A549 (cell line): ENCODE results near the gene CPE.

Experiments used
- CBX2 ChIP-seq: fragments of 200-600 bp; sonication (generic); IDR thresholded peaks from 2 replicates; pipeline ENCODE4 v1.6.1; 2016; ENCODE audit warnings: low read depth, mild to moderate bottlenecking, borderline replicate concordance
- CHD2 ChIP-seq: fragments of 150-350 bp; IDR thresholded peaks from 2 replicates; pipeline ENCODE4 v1.6.1; 2014; ENCODE audit warnings: low read length; ENCODE audit not compliant: partially characterized antibody
- CTCF ChIP-seq: fragments of >200 bp; sonication (Bioruptor Twin); formaldehyde crosslinking; IDR thresholded peaks from 3 replicates; pipeline ENCODE4 v1.5.1; 2016
- ELK1 ChIP-seq: fragments of 150-350 bp; IDR thresholded peaks from 2 replicates; pipeline ENCODE4 v1.6.1; 2014; ENCODE audit warnings: low read depth, mild to moderate bottlenecking, low read length
- EP300 ChIP-seq, 2 experiments: fragments of >200 bp; sonication (Bioruptor Twin); formaldehyde crosslinking; IDR thresholded peaks; 2 replicates in 1 of 2; 3 replicates in 1 of 2; pipeline ENCODE4 v1.6.1; 2016 to 2017
- HOXA7 ChIP-seq: fragments of 250-450 bp; sonication (Bioruptor Pico); IDR thresholded peaks from 2 replicates; pipeline ENCODE4 v1.5.0; 2020; ENCODE audit warnings: mild to moderate bottlenecking, moderate library complexity
- POLR2A ChIP-seq: IDR thresholded peaks from 2 replicates; pipeline ENCODE4 v1.6.1; 2012; ENCODE audit warnings: mild to moderate bottlenecking, low read length
- RAD21 ChIP-seq, 2 experiments: fragments of >200 bp in 1 of 2; sonication (Bioruptor Twin) in 1 of 2; formaldehyde crosslinking in 1 of 2; IDR thresholded peaks in 1 of 2; conservative IDR thresholded peaks in 1 of 2; 2 replicates in 1 of 2; 3 replicates in 1 of 2; pipeline ENCODE4 v1.6.1; 2012 to 2018; ENCODE audit warnings: inconsistent platforms in 1 of 2
- SMC3 ChIP-seq: fragments of >200 bp; sonication (Bioruptor Twin); formaldehyde crosslinking; IDR thresholded peaks from 3 replicates; pipeline ENCODE4 v1.6.1; 2018; ENCODE audit warnings: inconsistent platforms
- ZSCAN20 ChIP-seq: fragments of 250-450 bp; sonication (Bioruptor Pico); IDR thresholded peaks from 2 replicates; pipeline ENCODE4 v1.8.0; 2022; ENCODE audit warnings: mild to moderate bottlenecking, moderate library complexity

- TF ChIP-seq CTCF (no peak), CBX2 (no peak), POLR2A (no peak), EP300 (IDR thresholded peaks at IDR 0.05) (no peak), HOXA7 (CRISPR knock-in tag) (no peak), SMC3 (no peak), RAD21 (conservative IDR thresholded peaks at IDR 0.05 in 1 of 2, IDR thresholded peaks at IDR 0.05 in 1 of 2) (no peak), CHD2 (no peak), ZSCAN20 (CRISPR knock-in tag) (no peak), ELK1 (no peak)
These were observed 96.2 kb downstream of the CPE start for GRCh38 chr4:165474784-165475705.
